ENCODE measurements around the gene MSRB2.

DNA sequence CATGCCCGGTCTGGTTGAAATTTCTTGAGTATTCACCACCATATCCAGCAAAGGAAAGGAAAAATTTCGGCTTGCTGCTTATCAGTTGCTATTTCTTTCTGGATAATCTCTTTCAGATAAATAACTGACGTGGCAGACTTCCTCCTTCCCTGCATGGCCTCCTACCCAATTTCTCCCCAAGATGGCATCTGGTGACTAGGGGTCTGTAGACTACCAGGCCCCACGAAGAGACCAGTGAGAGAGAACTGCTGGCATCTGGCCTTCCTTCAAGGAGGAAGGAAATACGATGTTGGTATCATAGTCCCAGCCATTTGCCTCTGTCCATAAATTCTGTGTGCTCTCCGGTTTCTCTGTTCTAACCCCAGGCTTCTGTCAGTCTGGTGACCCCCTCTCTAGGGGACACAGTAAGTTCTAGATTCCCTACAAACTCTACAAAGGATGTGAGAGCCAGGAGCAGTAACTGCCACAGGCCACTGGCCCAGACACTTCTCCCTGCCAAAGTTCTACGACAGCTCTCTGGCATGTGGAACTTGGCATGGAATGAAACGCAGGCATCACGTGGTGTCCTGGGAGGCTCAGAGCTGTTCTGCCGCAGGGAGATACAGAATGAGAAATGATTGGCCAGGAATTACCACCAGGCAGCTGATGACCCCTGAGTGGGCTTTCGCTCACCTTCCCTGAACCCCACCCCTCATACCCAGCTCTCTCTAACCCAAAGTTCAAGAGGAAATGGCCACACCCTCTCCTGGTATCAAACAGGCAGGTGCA is 30.0 kb upstream of the MSRB2 start:
- no peak for TF ChIP-seq CTCF (IDR thresholded peaks at IDR 0.05)
- TF ChIP-seq POLR2AphosphoS5 (IDR thresholded peaks at IDR 0.05; ENCODE audit: insufficient read depth in 1 of 2, low read depth in 1 of 2): peak in 1 of 2 donors; percentile 52
- TF ChIP-seq POLR2A (IDR thresholded peaks at IDR 0.05): no peak

All from vagina (tissue), 2 donors.